ENCODE data around the gene ZNF212.

Gene ZNF212

DNA sequence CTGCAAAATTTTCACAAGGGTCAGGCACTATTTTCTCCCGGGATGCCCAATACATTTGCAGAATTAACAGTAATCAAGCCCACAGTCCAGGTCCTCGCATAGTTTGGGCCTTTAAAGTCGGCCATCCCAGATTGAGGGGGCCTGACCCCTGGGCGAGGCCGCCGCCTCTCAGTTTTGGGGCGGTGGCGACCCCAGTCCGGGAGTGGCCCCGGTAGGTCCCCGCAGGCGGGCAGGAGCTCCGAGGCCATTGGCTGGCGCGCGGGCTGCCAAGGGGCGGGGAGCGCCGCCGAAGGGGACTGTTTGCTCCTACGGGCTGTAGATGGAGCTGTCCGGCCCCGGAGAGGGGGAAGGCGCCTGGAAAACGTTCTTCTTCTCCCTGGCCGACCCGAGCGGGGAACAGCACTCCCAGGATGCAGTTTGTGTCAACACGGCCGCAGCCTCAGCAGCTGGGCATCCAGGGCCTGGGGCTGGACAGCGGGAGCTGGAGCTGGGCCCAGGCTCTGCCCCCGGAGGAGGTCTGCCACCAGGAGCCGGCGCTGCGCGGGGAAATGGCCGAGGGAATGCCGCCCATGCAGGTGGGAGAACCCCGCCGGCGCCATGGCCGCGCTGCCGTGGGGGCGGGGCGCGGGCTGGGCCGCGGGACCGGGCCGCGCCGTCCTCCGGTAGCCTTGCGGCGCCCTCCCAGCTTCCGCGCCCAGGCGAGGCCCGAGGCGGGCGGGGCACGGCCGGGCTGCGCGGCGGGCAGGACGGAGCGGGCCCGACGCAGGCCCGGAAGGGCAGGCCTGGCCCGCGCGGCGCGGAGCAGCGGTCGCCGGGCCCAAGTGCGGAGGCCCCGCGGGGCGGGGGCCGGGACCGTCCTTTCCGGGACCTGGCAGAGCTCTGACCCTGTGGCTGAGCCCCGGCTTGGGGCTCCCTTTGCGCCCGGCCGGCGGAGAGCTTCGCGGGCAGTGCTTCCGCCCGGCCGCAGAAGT, 44.0 kb upstream of the ZNF212 start, which contains the start of gene ZNF282 (continued):
- TF ChIP-seq ZBTB11 (tag by site-specific recombination; conservative IDR thresholded peaks at IDR 0.05; ENCODE audit: low read depth) (0 out of 2 replicates have a peak, but pooled peaks have one; percentile 35), ZNF660 (tag by site-specific recombination; IDR thresholded peaks at IDR 0.05) (peak; percentile 79), SP7 (tag by site-specific recombination; IDR thresholded peaks at IDR 0.05) (peak; percentile 80), ZFHX2 (tag by site-specific recombination; conservative IDR thresholded peaks at IDR 0.05) (peak; percentile 33), ZNF707 (tag by site-specific recombination; IDR thresholded peaks at IDR 0.05) (no peak), SP3 (tag by site-specific recombination; IDR thresholded peaks at IDR 0.05) (peak; percentile 85), ZNF530 (tag by site-specific recombination; IDR thresholded peaks at IDR 0.05; ENCODE audit: low read depth) (no peak), SCRT2 (tag by site-specific recombination; IDR thresholded peaks at IDR 0.05) (no peak), ZNF843 (tag by site-specific recombination; IDR thresholded peaks at IDR 0.05) (0 out of 2 replicates have a peak, but pooled peaks have one; percentile 38), WT1 (tag by site-specific recombination; IDR thresholded peaks at IDR 0.05) (peak; percentile 51), MZF1 (tag by site-specific recombination; IDR thresholded peaks at IDR 0.05; ENCODE audit: borderline replicate concordance) (peak; percentile 81; the same call in 1 of the 2 replicates), ZNF677 (tag by site-specific recombination; IDR thresholded peaks at IDR 0.05) (no peak), ZBTB8A (tag by site-specific recombination; IDR thresholded peaks at IDR 0.05) (peak; percentile 79), ZNF248 (tag by site-specific recombination; IDR thresholded peaks at IDR 0.05) (no peak), ZNF785 (tag by site-specific recombination; IDR thresholded peaks at IDR 0.05) (no peak), REST (tag by site-specific recombination; IDR thresholded peaks at IDR 0.05) (peak; percentile 96)
- TF ChIP-seq, protein P1, sequence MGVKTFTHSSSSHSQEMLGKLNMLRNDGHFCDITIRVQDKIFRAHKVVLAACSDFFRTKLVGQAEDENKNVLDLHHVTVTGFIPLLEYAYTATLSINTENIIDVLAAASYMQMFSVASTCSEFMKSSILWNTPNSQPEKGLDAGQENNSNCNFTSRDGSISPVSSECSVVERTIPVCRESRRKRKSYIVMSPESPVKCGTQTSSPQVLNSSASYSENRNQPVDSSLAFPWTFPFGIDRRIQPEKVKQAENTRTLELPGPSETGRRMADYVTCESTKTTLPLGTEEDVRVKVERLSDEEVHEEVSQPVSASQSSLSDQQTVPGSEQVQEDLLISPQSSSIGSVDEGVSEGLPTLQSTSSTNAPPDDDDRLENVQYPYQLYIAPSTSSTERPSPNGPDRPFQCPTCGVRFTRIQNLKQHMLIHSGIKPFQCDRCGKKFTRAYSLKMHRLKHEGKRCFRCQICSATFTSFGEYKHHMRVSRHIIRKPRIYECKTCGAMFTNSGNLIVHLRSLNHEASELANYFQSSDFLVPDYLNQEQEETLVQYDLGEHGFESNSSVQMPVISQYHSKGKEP (tag by site-specific recombination; IDR thresholded peaks at IDR 0.05): no peak
- TF ChIP-seq, protein P2, sequence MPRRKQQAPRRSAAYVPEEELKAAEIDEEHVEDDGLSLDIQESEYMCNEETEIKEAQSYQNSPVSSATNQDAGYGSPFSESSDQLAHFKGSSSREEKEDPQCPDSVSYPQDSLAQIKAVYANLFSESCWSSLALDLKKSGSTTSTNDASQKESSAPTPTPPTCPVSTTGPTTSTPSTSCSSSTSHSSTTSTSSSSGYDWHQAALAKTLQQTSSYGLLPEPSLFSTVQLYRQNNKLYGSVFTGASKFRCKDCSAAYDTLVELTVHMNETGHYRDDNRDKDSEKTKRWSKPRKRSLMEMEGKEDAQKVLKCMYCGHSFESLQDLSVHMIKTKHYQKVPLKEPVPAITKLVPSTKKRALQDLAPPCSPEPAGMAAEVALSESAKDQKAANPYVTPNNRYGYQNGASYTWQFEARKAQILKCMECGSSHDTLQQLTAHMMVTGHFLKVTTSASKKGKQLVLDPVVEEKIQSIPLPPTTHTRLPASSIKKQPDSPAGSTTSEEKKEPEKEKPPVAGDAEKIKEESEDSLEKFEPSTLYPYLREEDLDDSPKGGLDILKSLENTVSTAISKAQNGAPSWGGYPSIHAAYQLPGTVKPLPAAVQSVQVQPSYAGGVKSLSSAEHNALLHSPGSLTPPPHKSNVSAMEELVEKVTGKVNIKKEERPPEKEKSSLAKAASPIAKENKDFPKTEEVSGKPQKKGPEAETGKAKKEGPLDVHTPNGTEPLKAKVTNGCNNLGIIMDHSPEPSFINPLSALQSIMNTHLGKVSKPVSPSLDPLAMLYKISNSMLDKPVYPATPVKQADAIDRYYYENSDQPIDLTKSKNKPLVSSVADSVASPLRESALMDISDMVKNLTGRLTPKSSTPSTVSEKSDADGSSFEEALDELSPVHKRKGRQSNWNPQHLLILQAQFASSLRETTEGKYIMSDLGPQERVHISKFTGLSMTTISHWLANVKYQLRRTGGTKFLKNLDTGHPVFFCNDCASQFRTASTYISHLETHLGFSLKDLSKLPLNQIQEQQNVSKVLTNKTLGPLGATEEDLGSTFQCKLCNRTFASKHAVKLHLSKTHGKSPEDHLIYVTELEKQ (tag by site-specific recombination; IDR thresholded peaks at IDR 0.05; ENCODE audit: borderline replicate concordance): no peak
- TF ChIP-seq, protein P3, sequence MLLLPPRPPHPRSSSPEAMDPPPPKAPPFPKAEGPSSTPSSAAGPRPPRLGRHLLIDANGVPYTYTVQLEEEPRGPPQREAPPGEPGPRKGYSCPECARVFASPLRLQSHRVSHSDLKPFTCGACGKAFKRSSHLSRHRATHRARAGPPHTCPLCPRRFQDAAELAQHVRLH (tag by site-specific recombination; IDR thresholded peaks at IDR 0.05): peak; percentile 48; the same call in 1 of the 2 replicates
- TF ChIP-seq, protein P4, sequence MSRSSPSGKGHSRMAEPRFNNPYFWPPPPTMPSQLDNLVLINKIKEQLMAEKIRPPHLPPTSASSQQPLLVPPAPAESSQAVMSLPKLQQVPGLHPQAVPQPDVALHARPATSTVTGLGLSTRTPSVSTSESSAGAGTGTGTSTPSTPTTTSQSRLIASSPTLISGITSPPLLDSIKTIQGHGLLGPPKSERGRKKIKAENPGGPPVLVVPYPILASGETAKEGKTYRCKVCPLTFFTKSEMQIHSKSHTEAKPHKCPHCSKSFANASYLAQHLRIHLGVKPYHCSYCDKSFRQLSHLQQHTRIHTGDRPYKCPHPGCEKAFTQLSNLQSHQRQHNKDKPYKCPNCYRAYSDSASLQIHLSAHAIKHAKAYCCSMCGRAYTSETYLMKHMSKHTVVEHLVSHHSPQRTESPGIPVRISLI (tag by site-specific recombination; IDR thresholded peaks at IDR 0.05): no peak

All from HEK293 (cell line).